CD14-positive monocyte (primary cell): ENCODE results near the gene PRKN. TPM values are rescaled to one million over a fixed set of nuclear protein-coding genes. Genes with fewer than 3 reads are reported as not detected.

Experiments used
- DNase-seq, 3 donors: peaks; one replicate each; pipeline ENCODE4 v3.0.0-alpha.2; 2011 to 2022
- H2AFZ ChIP-seq: 2 replicates; pipeline ENCODE4 v1.6.0; 2012; ENCODE audit warnings: mild to moderate bottlenecking, low read depth, low read length, inconsistent platforms; ENCODE audit not compliant: insufficient read depth, poor library complexity, severe bottlenecking
- H3K27ac ChIP-seq, 2 donors: 1 replicate in 1 of 2; 2 replicates in 1 of 2; pipeline ENCODE4 v1.5.1; 2012 to 2013; ENCODE audit warnings: low read length in 2 of 2, control low read depth in 1 of 2, inconsistent platforms in 1 of 2, low read depth in 1 of 2, mild to moderate bottlenecking in 1 of 2
- H3K27me3 ChIP-seq, 2 donors: one replicate each; pipeline versions ENCODE4 v1.6.0 to v1.6.1; 2011 to 2013; ENCODE audit warnings: low read length in 2 of 2; ENCODE audit not compliant: control insufficient read depth in 2 of 2, insufficient read depth in 2 of 2
- H3K36me3 ChIP-seq, 2 donors: replicated peaks in 1 of 2; 1 replicate in 1 of 2; 2 replicates in 1 of 2; pipeline versions ENCODE4 v1.5.1 to v1.6.1; 2012 to 2013; ENCODE audit warnings: low read length in 2 of 2, control low read depth in 1 of 2, inconsistent platforms in 1 of 2, mild to moderate bottlenecking in 1 of 2; ENCODE audit not compliant: insufficient read depth in 2 of 2, control insufficient read depth in 1 of 2
- H3K4me1 ChIP-seq, 2 donors: 1 replicate in 1 of 2; 2 replicates in 1 of 2; pipeline versions ENCODE4 v1.5.1 to v1.6.1; 2012 to 2013; ENCODE audit warnings: low read length in 2 of 2, control low read depth in 1 of 2, inconsistent platforms in 1 of 2, mild to moderate bottlenecking in 1 of 2, moderate library complexity in 1 of 2; ENCODE audit not compliant: insufficient read depth in 2 of 2, control insufficient read depth in 1 of 2
- H3K4me2 ChIP-seq: replicated peaks from 2 replicates; pipeline ENCODE3; 2012; ENCODE audit warnings: low read length, moderate library complexity, mild to moderate bottlenecking; ENCODE audit not compliant: poor library complexity, severe bottlenecking; ENCODE audit errors: extremely low read depth
- H3K4me3 ChIP-seq, 3 experiments: fragments of 200-600 bp in 1 of 3; sonication (generic) in 1 of 3; replicated peaks in 1 of 3; 1 replicate in 2 of 3; 2 replicates in 1 of 3; pipeline ENCODE4 v1.5.1; 2011 to 2013; ENCODE audit warnings: low read length in 3 of 3, mild to moderate bottlenecking in 3 of 3, control low read depth in 2 of 3, low read depth in 2 of 3, inconsistent platforms in 1 of 3, moderate library complexity in 1 of 3
- H3K79me2 ChIP-seq: 2 replicates; pipeline ENCODE4 v1.6.0; 2012; ENCODE audit warnings: mild to moderate bottlenecking, control low read depth, inconsistent platforms, low read length, moderate library complexity; ENCODE audit not compliant: insufficient read depth
- H3K9ac ChIP-seq: 2 replicates; pipeline ENCODE4 v1.6.0; 2017; ENCODE audit warnings: low read length, mild to moderate bottlenecking; ENCODE audit not compliant: insufficient read depth, poor library complexity, severe bottlenecking
- H3K9me3 ChIP-seq, 2 donors: replicated peaks in 1 of 2; 1 replicate in 1 of 2; 2 replicates in 1 of 2; pipeline versions ENCODE4 v1.5.1 to v1.6.1; 2012 to 2013; ENCODE audit warnings: low read length in 2 of 2, control low read depth in 1 of 2; ENCODE audit not compliant: control insufficient read depth in 1 of 2, insufficient read depth in 1 of 2
- H4K20me1 ChIP-seq: 2 replicates; pipeline ENCODE4 v1.6.0; 2012; ENCODE audit warnings: mild to moderate bottlenecking, low read length, control low read depth, moderate library complexity; ENCODE audit not compliant: insufficient read depth
- H3K27ac Mint-ChIP-seq, 7 donors: one replicate each; pipeline ENCODE4 v1.8.0; 2020; ENCODE audit warnings: mild to moderate bottlenecking in 7 of 7, mixed read lengths in 7 of 7, moderate library complexity in 6 of 7, inconsistent platforms in 2 of 7
- H3K27me3 Mint-ChIP-seq, 3 donors: one replicate each; pipeline ENCODE4 v1.8.0; 2021 to 2022; ENCODE audit warnings: low read depth in 3 of 3, mild to moderate bottlenecking in 3 of 3, mixed read lengths in 3 of 3, moderate library complexity in 3 of 3, inconsistent platforms in 1 of 3
- H3K36me3 Mint-ChIP-seq, 2 donors: one replicate each; pipeline ENCODE4 v1.8.0; 2020; ENCODE audit warnings: mixed read lengths in 2 of 2, inconsistent platforms in 1 of 2, mild to moderate bottlenecking in 1 of 2
- H3K4me1 Mint-ChIP-seq: one replicate; pipeline ENCODE4 v1.8.0; 2020; ENCODE audit warnings: mild to moderate bottlenecking, mixed read lengths
- H3K4me3 Mint-ChIP-seq, 2 donors: one replicate each; pipeline ENCODE4 v1.8.0; 2020; ENCODE audit warnings: mild to moderate bottlenecking in 2 of 2, mixed read lengths in 2 of 2, moderate library complexity in 1 of 2
- H3K9me3 Mint-ChIP-seq, 7 donors: one replicate each; pipeline ENCODE4 v1.8.0; 2020 to 2022; ENCODE audit warnings: mixed read lengths in 7 of 7, mild to moderate bottlenecking in 6 of 7, moderate library complexity in 6 of 7, inconsistent platforms in 2 of 7
- CTCF ChIP-seq: fragments of 200-600 bp; IDR thresholded peaks from one replicate; pipeline ENCODE4 v1.8.0; 2022; ENCODE audit warnings: antibody characterized with exemption, mild to moderate bottlenecking
- WGBS: methylation state at CpG from one replicate; pipeline ENCODE4 v1.1.5; 2013; ENCODE audit warnings: missing lambda C conversion rate; ENCODE audit not compliant: insufficient coverage; 5-methylcytosine and 5-hydroxymethylcytosine counted together
- intact Hi-C, 2 donors: fragments of 100-400 bp; cut with micrococcal nuclease; formaldehyde crosslinking; loops; one replicate each; pipeline versions ENCODE4 v1.15.0 to v1.15.1; 2023
- polyA plus RNA-seq, 3 donors: library from polyadenylated mRNA; depleted of rRNA in 1 of 3; unstranded in 2 of 3; stranded (reverse) in 1 of 3; fragments of 300-500 nt in 2 of 3; fragments of >200 nt in 1 of 3; fragmentation: Illumina TruSeq in 2 of 3; gene quantifications; 1 replicate in 2 of 3; 2 replicates in 1 of 3; pipeline ENCODE4 v1.2.3, GENCODE V29; 2012 to 2021

Gene PRKN
- polyA plus RNA-seq, 3 donors = 0.19 to 0.21 TPM; not detected in 1

GRCh38 chr6:162666246-162666645 is 61.3 kb downstream of the PRKN start:
- Mint-ChIP-seq H3K4me3 (no peak overlapping the region), H3K27me3 (peaks cover 0 to 2% (median 0%) of the 10 kb centered on the region in 3 donors), H3K4me1 (no peaks in the 10 kb centered on the region), H3K36me3 (no peaks in the 10 kb centered on the region), H3K27ac (no peak overlapping the region), H3K9me3 (peaks cover 0 to 9% (median 3%) of the 10 kb centered on the region in 7 donors)
- no peaks in the 10 kb centered on the region for H4K20me1 ChIP-seq
- no peaks in the 10 kb centered on the region for H3K27me3 ChIP-seq
- no peaks in the 10 kb centered on the region for H3K79me2 ChIP-seq
- H3K4me2 ChIP-seq = no peak overlapping the region
- intact Hi-C loops = no loop called here
- no peak overlapping the region for H2AFZ ChIP-seq
- no peaks in the 10 kb centered on the region for H3K36me3 ChIP-seq
- no peaks in the 10 kb centered on the region for H3K4me1 ChIP-seq
- no peak overlapping the region for H3K27ac ChIP-seq
- H3K4me3 ChIP-seq = no peak overlapping the region
- no peaks in the 10 kb centered on the region for H3K9me3 ChIP-seq
- H3K9ac ChIP-seq = no peak overlapping the region
- no peak for DNase-seq
- no CpG with 5 or more reads among the region's 2 CpGs for WGBS
- TF ChIP-seq CTCF = no peak

- no peaks in the 10 kb centered on the region for H3K4me1 Mint-ChIP-seq
- Histone ChIP-seq H3K4me3 (no peak overlapping the region), H3K4me2 (no peak overlapping the region), H3K36me3 (no peaks in the 10 kb centered on the region), H3K4me1 (no peaks in the 10 kb centered on the region), H3K9me3 (no peaks in the 10 kb centered on the region), H3K79me2 (no peaks in the 10 kb centered on the region), H3K27ac (no peak overlapping the region), H2AFZ (no peak overlapping the region), H3K27me3 (no peaks in the 10 kb centered on the region), H4K20me1 (no peaks in the 10 kb centered on the region), H3K9ac (no peak overlapping the region)
- H3K36me3 Mint-ChIP-seq = no peaks in the 10 kb centered on the region
- WGBS = no CpG with 5 or more reads among the region's 2 CpGs
- no peaks in the 10 kb centered on the region for H3K27me3 Mint-ChIP-seq
- no peak for DNase-seq
- no peak for TF ChIP-seq CTCF
- H3K9me3 Mint-ChIP-seq = peaks cover 0 to 3% (median 0%) of the 10 kb centered on the region in 7 donors
- no peak overlapping the region for H3K4me3 Mint-ChIP-seq
- H3K27ac Mint-ChIP-seq = no peak overlapping the region
- intact Hi-C loops = no loop called here
These were observed 73.8 kb downstream of the PRKN start for GRCh38 chr6:162653808-162654207.
